GM11168 (cell line): ENCODE measurements around the gene CNPY1.

Experiments used
- in situ Hi-C: fragments of 300-500 bp; cut with MboI; formaldehyde crosslinking; loops from one replicate; pipeline ENCODE4 v1.12.0; 2022; ENCODE audit warnings: low sequenced_read_pairs; ENCODE audit not compliant: unreplicated experiment

CNPY1 gene

DNA sequence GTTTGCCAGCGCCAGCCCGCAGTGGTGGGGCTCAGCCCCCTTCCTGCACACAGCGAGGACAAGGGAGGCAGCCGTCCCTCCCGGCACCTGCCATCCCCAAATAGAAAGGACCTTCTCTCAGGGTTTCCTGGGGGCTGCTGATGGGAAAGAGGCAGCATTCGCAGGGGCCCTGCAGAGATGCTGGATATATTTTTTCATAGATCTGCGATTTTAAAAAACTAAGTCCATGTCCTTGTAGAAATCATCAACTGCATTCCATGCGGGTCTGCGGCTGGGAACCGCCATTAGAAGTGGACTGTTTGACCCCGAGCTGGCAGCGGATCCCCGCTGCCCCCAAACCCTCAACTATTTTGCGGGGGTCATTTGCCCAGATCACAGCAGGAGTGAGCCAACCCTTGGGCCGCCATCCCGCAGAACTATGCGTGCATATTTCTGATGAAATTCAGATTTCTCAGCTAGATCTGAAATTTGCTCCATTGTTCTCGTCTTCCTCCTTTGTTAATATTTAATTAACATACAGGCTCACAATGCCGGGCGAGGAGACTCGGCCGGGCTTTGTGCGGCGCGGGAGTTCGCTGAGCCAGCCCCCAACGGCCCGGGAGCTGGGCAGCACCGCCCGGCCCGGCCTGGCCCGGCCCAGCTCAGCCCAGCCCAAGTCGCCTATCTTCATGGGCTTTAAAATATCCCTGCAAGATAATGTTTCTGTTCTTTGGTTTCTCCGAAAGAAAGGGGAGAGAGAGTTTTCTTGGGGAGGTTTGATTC lies 86.5 kb downstream of the CNPY1 start:
- in situ Hi-C loops, result no loop called here

DNA sequence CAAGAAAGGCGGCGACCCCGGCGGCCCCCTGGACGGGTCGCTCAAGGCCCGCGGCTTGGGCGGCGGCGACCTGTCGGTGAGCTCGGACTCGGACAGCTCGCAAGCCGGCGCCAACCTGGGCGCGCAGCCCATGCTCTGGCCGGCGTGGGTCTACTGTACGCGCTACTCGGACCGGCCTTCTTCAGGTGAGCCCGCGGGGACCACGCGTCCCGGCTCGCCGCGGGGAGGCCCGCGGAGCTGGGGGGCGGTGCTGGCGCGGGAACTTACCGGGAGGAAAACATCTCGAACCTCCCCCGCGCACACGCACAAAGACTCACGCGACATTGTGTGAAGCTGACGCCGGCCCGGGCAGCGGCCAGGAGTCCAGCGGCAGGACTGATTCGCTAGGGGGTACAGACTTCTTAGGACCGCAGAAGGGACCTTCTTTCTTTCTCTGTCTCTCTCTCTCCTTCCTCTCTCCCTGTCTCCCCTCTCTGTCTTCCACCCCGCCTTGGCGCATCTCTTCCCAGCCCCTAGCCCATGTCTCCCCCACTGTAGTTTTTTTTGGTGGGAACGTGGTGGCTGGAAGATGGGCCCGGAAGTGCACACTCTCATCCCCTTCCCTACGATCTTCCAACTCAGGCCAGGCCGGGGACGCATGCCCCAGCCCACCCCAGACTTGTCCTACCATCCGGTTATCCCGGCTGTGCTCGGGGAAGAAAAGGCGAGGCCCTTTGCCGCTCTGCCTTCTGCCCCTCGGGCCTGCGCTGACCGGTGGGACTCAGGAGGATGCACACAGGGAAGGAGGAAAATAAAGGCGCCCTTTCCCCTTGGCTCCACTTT lies 87.3 kb downstream of the CNPY1 start:
- in situ Hi-C loops, result no loop called here

DNA sequence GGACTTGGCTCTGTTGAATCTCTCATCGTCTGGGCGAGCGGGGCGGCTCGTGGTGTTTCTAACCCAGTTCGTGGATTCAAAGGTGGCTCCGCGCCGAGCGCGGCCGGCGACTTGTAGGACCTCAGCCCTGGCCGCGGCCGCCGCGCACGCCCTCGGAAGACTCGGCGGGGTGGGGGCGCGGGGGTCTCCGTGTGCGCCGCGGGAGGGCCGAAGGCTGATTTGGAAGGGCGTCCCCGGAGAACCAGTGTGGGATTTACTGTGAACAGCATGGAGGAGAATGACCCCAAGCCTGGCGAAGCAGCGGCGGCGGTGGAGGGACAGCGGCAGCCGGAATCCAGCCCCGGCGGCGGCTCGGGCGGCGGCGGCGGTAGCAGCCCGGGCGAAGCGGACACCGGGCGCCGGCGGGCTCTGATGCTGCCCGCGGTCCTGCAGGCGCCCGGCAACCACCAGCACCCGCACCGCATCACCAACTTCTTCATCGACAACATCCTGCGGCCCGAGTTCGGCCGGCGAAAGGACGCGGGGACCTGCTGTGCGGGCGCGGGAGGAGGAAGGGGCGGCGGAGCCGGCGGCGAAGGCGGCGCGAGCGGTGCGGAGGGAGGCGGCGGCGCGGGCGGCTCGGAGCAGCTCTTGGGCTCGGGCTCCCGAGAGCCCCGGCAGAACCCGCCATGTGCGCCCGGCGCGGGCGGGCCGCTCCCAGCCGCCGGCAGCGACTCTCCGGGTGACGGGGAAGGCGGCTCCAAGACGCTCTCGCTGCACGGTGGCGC lies 88.1 kb downstream of the CNPY1 start, which contains the start of gene EN2:
EN2 (plus strand) TSS at position 19 of the 767 bp plus-strand sequence; CDS start at position 268, 249 bp downstream.
- in situ Hi-C loops, result no loop called here

DNA sequence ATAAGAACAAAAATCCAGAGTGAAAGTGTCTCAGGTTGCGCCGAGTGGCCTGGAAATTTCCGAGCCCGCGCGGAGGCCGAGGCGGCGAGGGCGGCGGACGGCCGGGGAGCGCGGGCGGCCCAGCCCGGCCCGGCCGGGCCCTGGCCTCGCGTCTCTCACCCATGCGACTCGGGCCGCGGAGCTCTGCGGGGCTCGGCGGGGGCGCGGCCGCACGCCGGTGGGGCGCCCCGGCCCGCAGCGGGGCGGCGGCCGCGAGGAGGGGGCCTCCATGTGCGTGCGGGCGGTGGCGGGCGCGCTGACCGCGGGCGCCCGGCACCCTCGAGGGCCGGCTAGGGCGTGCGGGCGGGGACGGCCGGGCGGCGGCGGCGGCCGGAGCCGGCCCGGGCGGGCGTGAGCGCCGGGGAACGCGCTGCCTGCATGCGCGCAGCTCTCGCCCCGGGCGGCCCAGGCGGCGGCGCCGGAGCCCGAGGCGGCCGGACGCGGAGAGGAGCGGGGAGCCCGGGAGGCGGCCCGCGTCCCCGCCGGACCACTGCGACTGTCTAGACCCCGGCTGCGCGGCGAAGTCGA lies 88.7 kb downstream of the CNPY1 start:
- in situ Hi-C loops, result no loop called here

DNA sequence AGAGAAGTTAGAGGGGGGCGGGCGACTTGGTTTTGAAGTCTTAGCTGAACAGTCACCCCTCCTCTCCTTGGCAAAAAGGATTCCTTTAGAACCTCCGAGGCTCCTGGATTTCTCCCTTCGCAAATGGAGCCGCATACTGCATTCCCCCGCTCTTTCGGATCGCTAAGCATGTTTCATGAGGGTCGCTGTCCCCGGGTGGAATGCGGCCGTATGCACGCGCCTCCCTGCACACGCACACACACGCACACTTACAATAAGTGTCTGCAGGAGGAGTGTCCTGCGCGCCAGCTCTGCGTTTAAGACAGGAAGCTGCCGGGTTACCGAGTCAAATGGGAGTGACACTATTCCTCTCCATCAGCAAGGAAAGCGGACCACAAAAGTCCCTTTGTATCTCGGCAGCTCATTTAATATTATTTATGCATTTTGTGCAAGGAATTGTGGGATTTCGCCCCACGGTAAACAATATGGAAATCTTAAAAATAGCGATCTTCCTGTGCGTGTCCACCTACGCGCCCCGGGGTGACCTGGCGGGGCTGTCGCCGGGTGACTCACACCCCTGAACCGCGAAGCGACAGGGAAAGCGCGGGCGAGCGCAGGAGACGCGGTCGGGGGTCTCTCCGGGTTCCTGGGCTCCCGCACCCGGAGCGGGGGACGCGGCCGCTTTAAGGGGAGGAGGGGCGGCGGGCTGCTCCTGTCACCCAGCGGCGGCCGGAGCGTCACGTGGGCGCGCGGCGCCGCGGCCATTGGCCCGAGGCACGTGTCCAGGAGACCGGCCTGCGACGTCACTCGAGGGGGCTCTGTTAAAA lies 89.4 kb downstream of the CNPY1 start:
- in situ Hi-C loops, result no loop called here

DNA sequence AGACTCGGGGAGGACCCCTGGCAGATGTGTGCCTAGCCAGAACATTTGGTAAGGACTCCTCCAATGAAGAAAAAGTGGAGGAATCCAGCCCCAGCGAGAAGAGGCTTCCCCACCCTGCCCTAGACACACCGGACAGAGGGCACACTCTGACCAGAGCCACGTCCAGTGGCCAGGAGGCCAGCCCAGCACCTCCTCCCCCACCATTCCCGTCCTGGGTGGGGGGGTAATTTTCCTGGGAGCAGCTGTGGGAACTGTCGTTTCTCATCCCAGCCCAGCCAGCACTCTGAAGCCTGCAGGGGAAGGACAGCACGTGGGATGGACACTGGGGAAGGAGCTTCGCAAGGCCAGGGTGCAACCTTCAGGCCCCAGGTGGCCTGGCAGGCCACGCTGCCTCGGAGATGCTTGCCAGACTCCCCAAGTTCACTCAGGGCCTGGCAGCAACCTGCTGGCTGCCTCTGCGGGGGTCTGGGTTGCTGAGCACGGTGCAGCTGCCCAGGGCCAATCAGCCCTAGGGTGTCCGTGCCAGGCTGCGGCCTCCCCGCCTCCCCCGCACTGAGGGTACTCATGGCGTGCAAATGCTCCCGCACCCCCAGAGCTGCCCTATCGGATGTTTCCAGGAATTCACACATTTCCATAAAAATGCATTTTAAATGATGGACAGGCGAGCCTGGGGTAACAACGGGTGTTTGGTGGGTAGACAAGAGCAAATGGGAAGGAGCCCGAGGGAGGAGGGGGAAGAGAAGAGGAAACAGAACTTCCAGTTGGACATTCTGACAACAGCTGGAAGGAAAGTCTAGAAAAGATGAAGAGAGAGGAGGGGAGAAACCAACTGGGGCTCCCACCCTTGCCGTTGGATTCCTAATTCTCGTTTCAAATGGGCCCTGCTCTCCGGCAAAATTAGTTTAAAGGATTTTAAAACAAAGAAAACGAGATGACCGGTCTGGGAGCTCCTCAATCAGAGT lies 90.3 kb downstream of the CNPY1 start:
- in situ Hi-C loops, result no loop called here

DNA sequence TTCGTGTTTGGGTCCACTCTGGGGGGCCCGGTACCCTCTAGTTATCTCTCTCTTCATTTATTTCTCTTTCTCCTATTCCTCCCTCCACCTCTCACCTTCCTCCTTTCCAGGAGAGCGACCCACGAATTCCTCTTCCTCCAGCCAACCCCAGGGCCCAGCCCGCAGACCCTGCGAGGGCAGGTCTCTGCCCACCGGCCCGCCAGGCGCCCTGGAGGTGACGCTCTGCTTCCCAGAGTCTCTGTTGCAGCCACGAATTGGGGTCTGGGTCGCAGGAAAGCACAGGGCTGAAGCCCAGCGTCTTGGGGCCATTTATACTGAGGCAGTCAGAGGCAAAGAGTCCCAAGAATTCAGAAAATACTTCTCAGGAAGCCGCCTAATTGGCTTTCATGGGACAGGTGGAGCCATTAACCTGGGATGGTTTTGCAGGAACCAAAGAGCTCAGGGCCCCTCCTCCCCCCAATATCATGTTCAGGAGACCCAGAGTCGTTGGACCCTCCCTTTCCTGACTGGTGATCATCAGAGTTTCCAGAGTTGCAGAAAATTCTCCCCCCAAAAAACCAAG lies 91.1 kb downstream of the CNPY1 start:
- in situ Hi-C loops, result no loop called here

DNA sequence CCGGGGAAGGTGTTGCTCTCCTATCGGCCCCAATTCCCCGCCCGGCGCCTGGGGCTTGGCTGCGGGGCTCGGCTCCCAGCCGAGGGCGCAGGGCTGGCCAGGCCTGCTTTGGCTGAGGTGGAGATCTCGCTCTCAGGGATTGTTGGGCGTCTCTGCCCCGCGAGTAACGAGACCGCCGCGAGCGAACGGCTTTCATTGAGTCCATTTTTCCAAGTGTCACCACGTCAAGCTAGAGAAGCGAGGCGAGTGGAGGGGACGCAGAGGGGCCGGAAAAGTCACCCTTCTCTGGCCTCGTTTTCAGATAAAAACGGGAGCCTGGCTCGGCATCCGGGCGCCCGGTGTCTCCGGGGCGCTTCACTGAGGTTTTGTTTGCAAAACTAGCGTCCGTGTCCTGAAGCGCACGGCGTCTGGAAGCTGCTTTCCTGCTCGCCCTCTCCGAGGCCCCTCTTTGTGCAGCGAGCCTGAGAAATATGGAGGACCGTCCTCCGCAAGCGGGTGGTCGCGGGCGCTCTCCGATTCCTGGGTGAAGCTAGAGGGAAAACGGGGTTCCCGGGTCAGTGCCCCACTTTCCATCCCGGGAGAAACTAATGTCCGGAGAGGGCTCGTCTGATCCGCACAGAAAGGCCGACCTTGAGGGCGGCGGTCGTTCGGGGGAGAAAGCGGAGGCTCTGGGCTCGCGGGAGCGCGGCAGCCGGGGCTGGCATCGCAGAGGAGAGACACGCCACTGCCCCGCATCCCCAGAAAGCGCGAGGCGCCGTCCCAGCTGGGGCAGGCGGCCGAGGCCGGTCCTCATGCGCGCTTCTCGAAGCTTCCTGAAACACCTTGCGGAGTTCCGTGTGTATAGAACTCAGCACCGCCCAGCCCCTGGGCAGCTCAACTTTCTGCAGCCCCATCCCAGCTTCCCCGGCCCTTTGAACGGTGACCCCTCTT lies 91.9 kb downstream of the CNPY1 start:
- in situ Hi-C loops, result no loop called here

DNA sequence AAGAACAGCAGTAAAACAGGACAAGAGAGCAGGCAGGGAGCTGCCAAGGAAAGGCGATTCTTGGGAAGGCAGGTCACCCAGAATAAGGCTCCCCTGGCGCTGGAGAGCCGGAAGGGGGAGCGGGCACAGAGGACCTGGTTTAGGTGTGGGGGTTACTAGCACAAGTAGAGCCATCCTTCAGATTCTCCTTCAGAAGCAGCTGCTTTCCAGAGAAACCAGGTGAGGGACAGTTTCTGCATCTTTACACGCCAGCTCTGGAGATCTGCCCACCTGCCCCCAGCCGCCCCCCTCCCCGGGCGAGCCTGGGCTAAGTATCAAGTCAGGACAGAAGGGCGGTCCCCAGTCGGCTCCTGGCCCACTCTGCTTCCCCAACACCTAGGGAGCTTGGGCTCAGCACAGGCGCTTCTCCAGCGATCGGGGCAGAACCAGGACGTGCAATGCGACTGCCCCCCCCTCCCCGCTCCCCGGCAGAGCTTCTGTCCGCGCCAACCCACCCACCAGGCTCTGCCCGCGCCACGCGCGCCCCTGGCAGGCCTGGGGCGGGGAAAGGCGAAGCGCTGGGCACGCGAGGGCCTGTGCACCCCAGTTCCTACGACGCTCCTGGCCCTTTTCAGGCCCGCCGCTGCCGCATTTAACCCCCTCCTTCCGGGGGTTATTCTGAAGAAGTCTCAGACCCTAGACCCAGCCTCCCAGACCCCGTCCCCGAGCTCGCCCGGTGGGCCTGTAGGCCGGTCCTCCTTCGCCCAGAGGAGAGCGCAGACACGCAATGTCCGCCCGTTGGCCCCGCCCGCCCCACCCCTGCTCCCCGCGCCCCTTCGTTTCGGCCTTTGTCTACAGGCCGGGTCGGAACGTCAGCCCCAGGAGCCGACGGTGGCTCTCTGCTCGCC lies 92.8 kb downstream of the CNPY1 start:
- in situ Hi-C loops, result no loop called here

DNA sequence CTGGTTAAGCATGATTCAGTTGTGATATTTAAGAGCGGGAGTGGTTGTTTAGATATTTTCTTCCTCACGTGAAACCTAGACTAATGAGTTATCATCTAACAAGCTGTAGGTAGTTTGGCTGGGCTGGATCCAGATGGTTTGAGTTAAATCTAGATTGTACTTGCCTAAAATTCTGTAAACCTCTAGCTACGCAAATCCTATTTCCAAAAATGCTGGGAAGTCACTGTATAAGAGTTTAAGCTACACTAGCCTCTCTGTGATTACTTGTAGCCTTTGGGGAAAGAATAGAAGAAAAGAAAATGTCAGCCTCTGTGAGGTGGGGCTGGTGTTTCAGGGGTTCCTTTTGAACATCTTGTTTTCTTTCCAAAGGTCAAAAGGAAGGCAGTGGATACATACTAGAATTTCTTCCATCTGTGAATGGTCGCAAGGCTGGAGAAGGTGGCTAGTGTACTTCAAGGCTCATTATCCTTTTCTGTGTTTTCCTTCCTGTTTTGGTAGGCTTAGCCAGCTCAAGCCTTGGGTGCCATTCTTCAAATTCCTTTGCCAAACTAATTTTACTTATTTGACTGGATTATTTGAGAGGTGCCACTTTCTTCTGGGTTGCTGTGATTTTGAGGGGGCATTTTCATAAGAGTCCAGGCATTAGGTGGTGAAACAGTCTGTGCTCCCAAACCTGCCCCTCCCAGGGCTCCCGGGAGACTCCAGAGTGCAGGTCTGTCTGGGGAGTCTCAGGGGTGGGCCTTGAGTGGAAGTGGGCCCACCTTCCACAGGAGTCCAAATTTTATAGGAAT lies 93.7 kb downstream of the CNPY1 start:
- in situ Hi-C loops, result no loop called here

DNA sequence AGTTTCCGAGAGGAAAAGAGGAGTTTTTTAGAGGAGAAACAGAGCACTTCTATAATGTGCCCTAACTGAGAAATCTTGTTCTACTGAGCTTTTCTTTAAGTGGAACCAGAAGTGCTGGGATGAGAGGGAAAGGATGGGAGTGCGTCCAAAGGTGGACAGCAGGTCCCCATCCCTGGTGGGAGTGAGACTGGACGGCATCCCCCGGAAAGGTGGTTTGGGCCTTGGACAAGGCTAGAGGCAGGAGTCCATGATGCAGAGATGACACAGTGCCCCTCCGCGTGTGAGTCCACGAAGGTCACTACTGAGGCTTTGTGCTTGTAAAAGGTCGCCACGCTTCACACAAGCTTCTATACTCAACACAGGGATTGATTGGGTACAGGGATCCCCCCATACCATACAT lies 94.5 kb downstream of the CNPY1 start:
- in situ Hi-C loops, result no loop called here
